T-cell (primary cell): ENCODE measurements around the gene AKR1C1. TPM values are rescaled to one million over a fixed set of nuclear protein-coding genes. Genes with fewer than 3 reads are reported as not detected.
"Not testable (repeated sequence)": the region's sequence is repeated elsewhere in the genome, so short reads cannot be mapped to it uniquely, and the experiment has no call there.

Experiments
- ATAC-seq, 4 experiments: fragments of 200-7000 bp in 3 of 4; fragments of 150-1000 bp in 1 of 4; cut with Tn5 transposase; replicated peaks in 1 of 4; 1 replicate in 3 of 4; 2 replicates in 1 of 4; pipeline ENCODE4 v1.10.0; 2021; ENCODE audit warnings: moderate library complexity in 3 of 4, mild to moderate bottlenecking in 2 of 4, moderate number of reproducible peaks in 1 of 4
- CTCF ChIA-PET, 2 donors: fragments of 300-600 bp; sonication (Branson Sonifier 250); formaldehyde crosslinking; loops; one replicate each; lab custom pipeline; 2022; ENCODE audit warnings: antibody characterized with exemption in 2 of 2; lab: Charles Lee
- POLR2A ChIA-PET, 2 donors: fragments of 300-600 bp; sonication (Branson Sonifier 250); formaldehyde crosslinking; loops; one replicate each; lab custom pipeline; 2022; ENCODE audit warnings: antibody characterized with exemption in 2 of 2; lab: Charles Lee
- DNase-seq, 35 experiments: peaks; one replicate each; pipeline versions ENCODE4 v3.0.0 to v3.0.0-alpha.2; 2013 to 2023
- H3K27ac ChIP-seq: one replicate; pipeline ENCODE4 v1.5.1; 2013; ENCODE audit warnings: low read length
- H3K27me3 ChIP-seq, 2 experiments: replicated peaks in 1 of 2; 1 replicate in 1 of 2; 2 replicates in 1 of 2; pipeline versions ENCODE4 v1.6.1 to v1.7.0; 2013; ENCODE audit warnings: low read length in 1 of 2, mixed read lengths in 1 of 2; ENCODE audit not compliant: control insufficient read depth in 2 of 2, insufficient read depth in 2 of 2; ENCODE audit errors: extremely low read depth in 1 of 2
- H3K36me3 ChIP-seq, 2 donors: 1 replicate in 1 of 2; 2 replicates in 1 of 2; pipeline versions ENCODE4 v1.6.1 to v1.7.0; 2013; ENCODE audit warnings: low read length in 1 of 2; ENCODE audit not compliant: control insufficient read depth in 2 of 2, insufficient read depth in 1 of 2; ENCODE audit errors: extremely low read depth in 1 of 2
- H3K4me1 ChIP-seq, 2 experiments: 1 replicate in 1 of 2; 2 replicates in 1 of 2; pipeline versions ENCODE4 v1.6.1 to v1.7.0; 2013; ENCODE audit warnings: low read length in 2 of 2, mixed read lengths in 1 of 2; ENCODE audit not compliant: insufficient read depth in 2 of 2, control insufficient read depth in 1 of 2; ENCODE audit errors: extremely low read depth in 1 of 2
- H3K4me3 ChIP-seq, 2 donors: 1 replicate in 1 of 2; 2 replicates in 1 of 2; pipeline versions ENCODE4 v1.5.1 to v1.7.0; 2013; ENCODE audit warnings: mild to moderate bottlenecking in 2 of 2, low read length in 1 of 2, moderate library complexity in 1 of 2; ENCODE audit not compliant: control insufficient read depth in 1 of 2; ENCODE audit errors: extremely low read depth in 1 of 2
- H3K9me3 ChIP-seq: 2 replicates; pipeline ENCODE4 v1.7.0; 2013
- H3K27ac Mint-ChIP-seq, 2 donors: one replicate each; pipeline ENCODE4 v1.8.0; 2020 to 2021; ENCODE audit warnings: mild to moderate bottlenecking in 2 of 2, mixed read lengths in 2 of 2
- H3K27me3 Mint-ChIP-seq, 2 donors: one replicate each; pipeline ENCODE4 v1.8.0; 2021 to 2022; ENCODE audit warnings: mixed read lengths in 2 of 2
- H3K36me3 Mint-ChIP-seq: one replicate; pipeline ENCODE4 v1.8.0; 2021; ENCODE audit warnings: mixed read lengths
- H3K4me1 Mint-ChIP-seq, 3 donors: one replicate each; pipeline ENCODE4 v1.8.0; 2020 to 2022; ENCODE audit warnings: mixed read lengths in 3 of 3, mild to moderate bottlenecking in 1 of 3
- H3K4me3 Mint-ChIP-seq, 3 donors: one replicate each; pipeline ENCODE4 v1.8.0; 2020 to 2022; ENCODE audit warnings: mild to moderate bottlenecking in 3 of 3, mixed read lengths in 3 of 3, moderate library complexity in 3 of 3
- H3K9me3 Mint-ChIP-seq, 3 donors: one replicate each; pipeline ENCODE4 v1.8.0; 2020 to 2022; ENCODE audit warnings: mixed read lengths in 3 of 3
- WGBS: methylation state at CpG from one replicate; pipeline ENCODE4 v1.1.5; 2013; ENCODE audit warnings: missing lambda C conversion rate; ENCODE audit not compliant: insufficient coverage; 5-methylcytosine and 5-hydroxymethylcytosine counted together
- total RNA-seq, 35 experiments: library from RNA in 6 of 35; stranded (reverse) in 6 of 35; fragments of 120-200 nt in 1 of 35; gene quantifications; one replicate each; pipeline versions ENCODE4 v1.2.1 to v1.2.4 and lab custom pipeline; 2013 to 2026

Gene AKR1C1
- total RNA-seq, 5 donors from 2014 or later (not counting 1 experiment from before 2014, with no cell fraction given): 1.1 to 4.8 (median 3.0) TPM

- 100% methylated on average over 2 of the region's 11 CpGs for WGBS
- H3K36me3 ChIP-seq, H3K27ac ChIP-seq, H3K4me3 Mint-ChIP-seq, POLR2A ChIA-PET, H3K9me3 Mint-ChIP-seq, H3K9me3 ChIP-seq, ATAC-seq, H3K36me3 Mint-ChIP-seq, H3K27me3 ChIP-seq, CTCF ChIA-PET, H3K4me1 ChIP-seq, H3K27ac Mint-ChIP-seq, H3K27me3 Mint-ChIP-seq, DNase-seq, H3K4me1 Mint-ChIP-seq, H3K4me3 ChIP-seq: not testable (repeated sequence)
Measured at GRCh38 chr10:4961558-4961957, 1.7 kb upstream of the AKR1C1 start.

GRCh38 chr10:4962308-4962707 lies 907 bp upstream of the AKR1C1 start:
- H3K4me3 ChIP-seq, H3K27me3 ChIP-seq, DNase-seq, H3K9me3 ChIP-seq, H3K36me3 ChIP-seq, H3K36me3 Mint-ChIP-seq, H3K9me3 Mint-ChIP-seq, H3K4me1 ChIP-seq, H3K27ac ChIP-seq, H3K27me3 Mint-ChIP-seq, H3K4me1 Mint-ChIP-seq, H3K27ac Mint-ChIP-seq, POLR2A ChIA-PET, CTCF ChIA-PET, H3K4me3 Mint-ChIP-seq, ATAC-seq: not testable (repeated sequence)
- no CpG with 5 or more reads among the region's 1 CpG for WGBS

GRCh38 chr10:4963815-4964154 lies 570 bp downstream of the AKR1C1 start:
- H3K9me3 ChIP-seq, DNase-seq, H3K4me1 Mint-ChIP-seq, H3K4me3 Mint-ChIP-seq, ATAC-seq, H3K9me3 Mint-ChIP-seq, H3K4me3 ChIP-seq, H3K27ac ChIP-seq, H3K27me3 ChIP-seq, H3K36me3 Mint-ChIP-seq, CTCF ChIA-PET, H3K4me1 ChIP-seq, POLR2A ChIA-PET, H3K27ac Mint-ChIP-seq, H3K27me3 Mint-ChIP-seq, H3K36me3 ChIP-seq: not testable (repeated sequence)
- no CpG with 5 or more reads among the region's 4 CpGs for WGBS

GRCh38 chr10:4965763-4966162 lies 2.5 kb downstream of the AKR1C1 start:
- H3K4me3 ChIP-seq, H3K9me3 ChIP-seq, H3K4me1 ChIP-seq, ATAC-seq, H3K27me3 ChIP-seq, H3K9me3 Mint-ChIP-seq, POLR2A ChIA-PET, H3K36me3 Mint-ChIP-seq, CTCF ChIA-PET, H3K36me3 ChIP-seq, H3K4me1 Mint-ChIP-seq, H3K4me3 Mint-ChIP-seq, H3K27ac ChIP-seq, H3K27ac Mint-ChIP-seq, H3K27me3 Mint-ChIP-seq, DNase-seq: not testable (repeated sequence)
- WGBS: no CpG with 5 or more reads among the region's 4 CpGs

- H3K27me3 ChIP-seq, H3K4me1 ChIP-seq, H3K9me3 Mint-ChIP-seq, H3K36me3 ChIP-seq, H3K9me3 ChIP-seq, H3K27me3 Mint-ChIP-seq, POLR2A ChIA-PET, DNase-seq, H3K4me3 ChIP-seq, ATAC-seq, H3K36me3 Mint-ChIP-seq, H3K4me1 Mint-ChIP-seq, H3K27ac Mint-ChIP-seq, CTCF ChIA-PET, H3K27ac ChIP-seq, H3K4me3 Mint-ChIP-seq: not testable (repeated sequence)
- no CpG with 5 or more reads among the region's 3 CpGs for WGBS
Measured at GRCh38 chr10:4967189-4967588, 4.0 kb downstream of the AKR1C1 start.

- POLR2A ChIA-PET, H3K9me3 Mint-ChIP-seq, H3K9me3 ChIP-seq, H3K27ac Mint-ChIP-seq, ATAC-seq, H3K4me1 Mint-ChIP-seq, H3K4me3 Mint-ChIP-seq, H3K36me3 Mint-ChIP-seq, H3K36me3 ChIP-seq, H3K4me3 ChIP-seq, DNase-seq, H3K4me1 ChIP-seq, CTCF ChIA-PET, H3K27ac ChIP-seq, H3K27me3 ChIP-seq, H3K27me3 Mint-ChIP-seq: not testable (repeated sequence)
- WGBS: 81% methylated on average over 2 of the region's 3 CpGs
Measured at GRCh38 chr10:4969289-4969688, 6.1 kb downstream of the AKR1C1 start.

GRCh38 chr10:4970362-4970761 lies 7.1 kb downstream of the AKR1C1 start:
- WGBS: no CpG with 5 or more reads among the region's 2 CpGs
- H3K4me1 ChIP-seq, DNase-seq, H3K27me3 Mint-ChIP-seq, H3K27ac ChIP-seq, H3K36me3 ChIP-seq, H3K9me3 Mint-ChIP-seq, H3K4me1 Mint-ChIP-seq, H3K9me3 ChIP-seq, H3K27ac Mint-ChIP-seq, CTCF ChIA-PET, H3K4me3 Mint-ChIP-seq, H3K36me3 Mint-ChIP-seq, H3K4me3 ChIP-seq, H3K27me3 ChIP-seq, POLR2A ChIA-PET, ATAC-seq: not testable (repeated sequence)
